GM12872 (cell line): Measurements from ENCODE around the gene COX7A1.

ENCODE experiments used
- TF ChIP-seq, protein P1 (sequence below): IDR thresholded peaks from 3 replicates; pipeline ENCODE4 v1.5.1; 2011; ENCODE audit warnings: low read depth, mild to moderate bottlenecking, low read length, moderate library complexity; ENCODE audit not compliant: insufficient read depth

The COX7A1 gene

GRCh38 chr19:36112678-36113077, 39.6 kb downstream of the COX7A1 start:
- TF ChIP-seq, protein P1, sequence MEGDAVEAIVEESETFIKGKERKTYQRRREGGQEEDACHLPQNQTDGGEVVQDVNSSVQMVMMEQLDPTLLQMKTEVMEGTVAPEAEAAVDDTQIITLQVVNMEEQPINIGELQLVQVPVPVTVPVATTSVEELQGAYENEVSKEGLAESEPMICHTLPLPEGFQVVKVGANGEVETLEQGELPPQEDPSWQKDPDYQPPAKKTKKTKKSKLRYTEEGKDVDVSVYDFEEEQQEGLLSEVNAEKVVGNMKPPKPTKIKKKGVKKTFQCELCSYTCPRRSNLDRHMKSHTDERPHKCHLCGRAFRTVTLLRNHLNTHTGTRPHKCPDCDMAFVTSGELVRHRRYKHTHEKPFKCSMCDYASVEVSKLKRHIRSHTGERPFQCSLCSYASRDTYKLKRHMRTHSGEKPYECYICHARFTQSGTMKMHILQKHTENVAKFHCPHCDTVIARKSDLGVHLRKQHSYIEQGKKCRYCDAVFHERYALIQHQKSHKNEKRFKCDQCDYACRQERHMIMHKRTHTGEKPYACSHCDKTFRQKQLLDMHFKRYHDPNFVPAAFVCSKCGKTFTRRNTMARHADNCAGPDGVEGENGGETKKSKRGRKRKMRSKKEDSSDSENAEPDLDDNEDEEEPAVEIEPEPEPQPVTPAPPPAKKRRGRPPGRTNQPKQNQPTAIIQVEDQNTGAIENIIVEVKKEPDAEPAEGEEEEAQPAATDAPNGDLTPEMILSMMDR: no peak

GRCh38 chr19:36111200-36111539, 41.1 kb downstream of the COX7A1 start:
- TF ChIP-seq, protein P1: no peak

- TF ChIP-seq, protein P1: no peak
Observed at GRCh38 chr19:36110487-36111199, 41.6 kb downstream of the COX7A1 start, which contains the start of gene OVOL3. OVOL3 (plus strand) TSS chr19:36111143; CDS start chr19:36111203, 60 bp downstream.

- TF ChIP-seq, protein P1: no peak
Observed at GRCh38 chr19:36108684-36109083, 43.6 kb downstream of the COX7A1 start.

DNA sequence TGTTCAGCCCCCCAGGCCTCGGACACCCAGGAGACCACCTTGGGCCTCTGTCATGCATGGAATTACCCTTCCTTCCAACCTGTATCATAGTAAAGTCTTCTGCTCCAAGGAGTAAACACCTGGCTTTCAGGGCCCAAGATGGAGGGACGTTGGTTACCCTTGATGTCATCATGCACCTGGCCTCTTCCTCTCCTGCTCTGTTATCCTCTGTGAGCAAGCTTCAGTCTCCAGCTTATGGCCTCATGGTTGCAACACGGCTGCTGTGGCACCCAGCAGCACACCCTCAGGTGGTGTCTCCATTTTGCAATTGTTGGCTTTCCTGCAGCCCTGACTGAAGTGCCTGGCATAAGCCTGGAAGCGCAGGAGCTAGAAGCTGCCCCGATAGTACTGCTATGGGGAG, 45.3 kb downstream of the COX7A1 start:
- TF ChIP-seq, protein P1: no peak

DNA sequence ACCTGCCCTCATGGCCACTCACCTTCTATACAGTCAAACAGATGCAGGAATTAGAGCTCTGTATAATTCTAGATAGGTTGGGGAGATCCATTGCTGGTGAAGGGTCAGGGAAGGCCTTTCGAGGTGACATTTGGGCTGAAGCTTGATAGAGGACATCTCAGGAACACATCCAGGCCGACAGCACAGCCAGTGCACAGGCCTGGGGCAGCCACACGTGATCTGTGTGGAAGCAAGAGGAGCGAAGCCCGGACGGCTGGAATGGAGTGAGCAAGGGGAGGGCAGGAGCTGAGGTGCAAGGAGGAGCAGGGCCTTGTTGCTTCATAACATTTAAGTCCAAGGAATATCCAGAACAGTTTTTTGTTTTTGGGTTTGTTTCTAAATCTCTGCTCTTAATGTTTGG, 45.8 kb downstream of the COX7A1 start:
- TF ChIP-seq, protein P1: no peak

DNA sequence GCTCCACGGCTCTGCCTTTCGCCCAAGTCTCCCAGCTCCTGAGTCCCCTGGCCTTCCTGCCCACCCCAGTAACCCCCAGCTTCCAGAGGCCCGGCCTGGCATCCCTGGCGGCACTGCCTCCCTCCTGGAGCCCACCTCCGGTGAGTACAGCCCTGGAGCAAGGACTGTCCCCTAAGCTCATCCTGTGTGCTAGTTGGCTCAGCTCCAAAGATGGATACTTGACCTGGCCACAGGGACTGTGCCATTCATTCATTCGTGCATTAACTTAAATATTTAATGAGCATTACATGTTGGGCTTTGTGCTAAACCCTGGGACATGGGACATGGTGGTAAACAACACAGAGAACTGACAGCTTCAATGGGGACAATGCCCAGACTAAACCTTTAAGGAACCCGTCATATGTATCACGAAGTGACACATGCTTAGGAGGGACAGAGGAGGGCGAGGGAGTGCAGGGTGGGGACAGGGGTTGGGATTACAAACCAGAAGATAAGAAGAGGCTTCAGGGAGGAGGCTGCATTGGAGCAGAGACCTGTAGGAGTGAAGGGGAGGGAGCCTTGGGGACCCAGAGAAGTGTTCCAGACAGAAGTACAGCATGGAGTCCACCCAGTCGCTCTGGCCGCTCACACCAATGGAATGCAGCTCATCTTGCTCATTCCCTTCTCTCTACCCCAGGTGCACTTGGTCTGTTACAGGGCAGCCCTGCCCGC, 48.2 kb downstream of the COX7A1 start:
- TF ChIP-seq, protein P1: no peak
